ENCODE data around the gene PMS1.

DNA sequence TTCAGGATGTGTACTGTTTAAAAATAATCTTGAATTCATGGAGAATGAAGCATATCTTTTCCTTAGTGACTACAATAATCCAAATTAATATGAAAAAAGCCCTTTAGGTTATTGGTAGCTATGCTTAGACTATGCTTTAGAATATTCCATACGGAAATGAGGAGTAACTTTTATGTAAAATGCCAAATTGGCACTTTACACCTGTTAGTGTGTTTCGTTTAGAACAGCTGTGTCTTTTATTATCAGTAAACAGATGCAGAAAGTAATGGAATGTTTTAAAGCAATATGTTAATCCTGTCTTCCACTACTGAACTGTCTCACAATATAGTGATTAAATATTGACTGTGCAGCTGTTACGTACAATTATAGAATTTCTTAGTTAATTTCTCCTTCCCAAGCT lies 129.6 kb downstream of the PMS1 start:
- TF ChIP-seq, protein P1, sequence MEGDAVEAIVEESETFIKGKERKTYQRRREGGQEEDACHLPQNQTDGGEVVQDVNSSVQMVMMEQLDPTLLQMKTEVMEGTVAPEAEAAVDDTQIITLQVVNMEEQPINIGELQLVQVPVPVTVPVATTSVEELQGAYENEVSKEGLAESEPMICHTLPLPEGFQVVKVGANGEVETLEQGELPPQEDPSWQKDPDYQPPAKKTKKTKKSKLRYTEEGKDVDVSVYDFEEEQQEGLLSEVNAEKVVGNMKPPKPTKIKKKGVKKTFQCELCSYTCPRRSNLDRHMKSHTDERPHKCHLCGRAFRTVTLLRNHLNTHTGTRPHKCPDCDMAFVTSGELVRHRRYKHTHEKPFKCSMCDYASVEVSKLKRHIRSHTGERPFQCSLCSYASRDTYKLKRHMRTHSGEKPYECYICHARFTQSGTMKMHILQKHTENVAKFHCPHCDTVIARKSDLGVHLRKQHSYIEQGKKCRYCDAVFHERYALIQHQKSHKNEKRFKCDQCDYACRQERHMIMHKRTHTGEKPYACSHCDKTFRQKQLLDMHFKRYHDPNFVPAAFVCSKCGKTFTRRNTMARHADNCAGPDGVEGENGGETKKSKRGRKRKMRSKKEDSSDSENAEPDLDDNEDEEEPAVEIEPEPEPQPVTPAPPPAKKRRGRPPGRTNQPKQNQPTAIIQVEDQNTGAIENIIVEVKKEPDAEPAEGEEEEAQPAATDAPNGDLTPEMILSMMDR (IDR thresholded peaks at IDR 0.05): no peak
- TF ChIP-seq POLR2A (IDR thresholded peaks at IDR 0.05): no peak

All from testis (tissue), 2 donors.